Testis (tissue), 3 donors: ENCODE results near the gene GRK5. TPM values are rescaled to one million over a fixed set of nuclear protein-coding genes. Genes with fewer than 3 reads are reported as not detected.

Source experiments
- DNase-seq: peaks from one replicate; pipeline ENCODE4 v3.0.0-alpha.2; 2019
- H3K27ac ChIP-seq, 2 donors: fragments of 200-600 bp; sonication (generic); one replicate each; pipeline ENCODE4 v1.5.1; 2019
- H3K27me3 ChIP-seq: fragments of 200-600 bp; sonication (generic); one replicate; pipeline ENCODE4 v1.5.1; 2019
- H3K36me3 ChIP-seq: fragments of 200-600 bp; sonication (generic); one replicate; pipeline ENCODE4 v1.5.1; 2017; ENCODE audit warnings: low read depth; ENCODE audit errors: missing control alignments
- H3K4me1 ChIP-seq: fragments of 200-600 bp; sonication (generic); one replicate; pipeline ENCODE4 v1.5.1; 2019
- H3K4me3 ChIP-seq, 2 donors: fragments of 200-600 bp; sonication (generic); one replicate each; pipeline ENCODE4 v1.5.1; 2017 to 2019
- H3K9me3 ChIP-seq: fragments of 200-600 bp; sonication (generic); one replicate; pipeline ENCODE4 v1.5.1; 2017
- CTCF ChIP-seq, 3 experiments: fragments of 450-650 bp in 2 of 3; fragments of 200-600 bp in 1 of 3; sonication (generic) in 1 of 3; IDR thresholded peaks; one replicate each; pipeline ENCODE4 v1.5.1; 2016 to 2019; ENCODE audit warnings: antibody characterized with exemption in 3 of 3, mild to moderate bottlenecking in 2 of 3, moderate library complexity in 1 of 3
- POLR2A ChIP-seq: fragments of 450-650 bp; IDR thresholded peaks from one replicate; pipeline ENCODE4 v1.6.1; 2017; ENCODE audit warnings: antibody characterized with exemption, mild to moderate bottlenecking, moderate library complexity
- WGBS, 2 donors: methylation state at CpG; one replicate each; pipeline ENCODE4 v1.1.5; 2018; 5-methylcytosine and 5-hydroxymethylcytosine counted together
- intact Hi-C: fragments of 100-400 bp; cut with DNase I; formaldehyde crosslinking; loops from one replicate; pipeline ENCODE4 v1.15.1; 2023; ENCODE audit warnings: low total_unique reads
- polyA plus RNA-seq: library from polyadenylated mRNA; stranded (reverse); fragments of 350-450 nt; fragmentation: Illumina TruSeq; extraction: RNeasy Lipid Tissue Mini Kit (QIAGEN cat#74804); gene quantifications from one replicate; pipeline ENCODE4 v1.2.3, GENCODE V29; 2014; ENCODE audit warnings: low read depth, low replicate concordance; ENCODE audit not compliant: insufficient read depth
- total RNA-seq, 2 donors: library from RNA; depleted of rRNA; stranded (reverse); fragments of >200 nt; gene quantifications; one replicate each; pipeline ENCODE4 v1.2.3, GENCODE V29; 2016

Gene GRK5
- total and polyA plus RNA-seq, 3 donors from 2014 or later: 4.5 to 10.3 (median 5.5) TPM

- no peak overlapping the region for H3K27ac ChIP-seq
- H3K27me3 ChIP-seq: no peaks in the 10 kb centered on the region
- intact Hi-C loops: no loop called here
- no peak for TF ChIP-seq POLR2A
- no peak for TF ChIP-seq CTCF (IDR thresholded peaks at IDR 0.05)
- H3K4me3 ChIP-seq: no peak overlapping the region
- no peaks in the 10 kb centered on the region for H3K9me3 ChIP-seq
- no peaks in the 10 kb centered on the region for H3K36me3 ChIP-seq
- no peaks in the 10 kb centered on the region for H3K4me1 ChIP-seq
- WGBS, 2 donors: 72 to 75% methylated on average over 9 of the region's 9 CpGs
- no peak for DNase-seq
Measured at GRCh38 chr10:119483839-119484238, 276.5 kb downstream of the GRK5 start.

GRCh38 chr10:119488675-119489074 lies 281.3 kb downstream of the GRK5 start:
- Histone ChIP-seq H3K27ac (no peak overlapping the region), H3K9me3 (no peaks in the 10 kb centered on the region), H3K4me3 (no peak overlapping the region), H3K36me3 (no peaks in the 10 kb centered on the region), H3K4me1 (peaks cover 5% of the 10 kb centered on the region), H3K27me3 (no peaks in the 10 kb centered on the region)
- 70 to 71% methylated on average over 7 of the region's 7 CpGs for WGBS, 2 donors
- intact Hi-C loops: no loop called here
- DNase-seq: no peak
- TF ChIP-seq POLR2A: no peak

GRCh38 chr10:119489991-119490326 lies 282.6 kb downstream of the GRK5 start:
- intact Hi-C loops: no loop called here
- no peak overlapping the region for H3K27ac ChIP-seq
- 49 to 64% methylated on average over 5 of the region's 5 CpGs for WGBS, 2 donors

GRCh38 chr10:119491966-119492757 lies 284.8 kb downstream of the GRK5 start:
- DNase-seq: no peak
- Histone ChIP-seq H3K36me3 (no peaks in the 10 kb centered on the region), H3K4me3 (no peak overlapping the region), H3K27me3 (no peaks in the 10 kb centered on the region), H3K4me1 (peaks cover 5% of the 10 kb centered on the region), H3K27ac (no peak overlapping the region), H3K9me3 (no peaks in the 10 kb centered on the region)
- intact Hi-C loops: no loop called here
- TF ChIP-seq CTCF (IDR thresholded peaks at IDR 0.05) (no peak), POLR2A (no peak)
- 85 to 86% methylated on average over 6 of the region's 6 CpGs for WGBS, 2 donors

More at GRCh38 chr10:119489991-119490326, 282.6 kb downstream of the GRK5 start:
- no peak for DNase-seq
- Histone ChIP-seq H3K4me1 (peaks cover 5% of the 10 kb centered on the region), H3K4me3 (peak overlapping the region; percentile 18 to 36), H3K36me3 (no peaks in the 10 kb centered on the region), H3K27me3 (no peaks in the 10 kb centered on the region), H3K9me3 (no peaks in the 10 kb centered on the region)
- TF ChIP-seq CTCF (IDR thresholded peaks at IDR 0.05) (no peak), POLR2A (no peak)

- Histone ChIP-seq H3K27me3 (no peaks in the 10 kb centered on the region), H3K36me3 (no peaks in the 10 kb centered on the region), H3K9me3 (no peaks in the 10 kb centered on the region), H3K27ac (no peak overlapping the region), H3K4me1 (peaks cover 5% of the 10 kb centered on the region), H3K4me3 (no peak overlapping the region)
- TF ChIP-seq CTCF (IDR thresholded peaks at IDR 0.05): no peak
- TF ChIP-seq POLR2A: no peak
- DNase-seq: no peak
- WGBS, 2 donors: 83 to 86% methylated on average over 11 of the region's 11 CpGs
- intact Hi-C loops: no loop called here
Measured at GRCh38 chr10:119493155-119493554, 285.8 kb downstream of the GRK5 start.
